GM21381 (cell line): ENCODE data around the gene CCM2.

Experiments
- ATAC-seq: cut with Tn5 transposase; IDR thresholded peaks from one replicate; pipeline ENCODE4 v1.9.1; 2021; ENCODE audit warnings: mild to moderate bottlenecking, moderate library complexity; ENCODE audit not compliant: unreplicated experiment

Gene CCM2

GRCh38 chr7:45118292-45118691 is 118.3 kb downstream of the CCM2 start:
- ATAC-seq, result no peak

- ATAC-seq, result no peak
Measured at GRCh38 chr7:45118889-45119331, 118.9 kb downstream of the CCM2 start.

DNA sequence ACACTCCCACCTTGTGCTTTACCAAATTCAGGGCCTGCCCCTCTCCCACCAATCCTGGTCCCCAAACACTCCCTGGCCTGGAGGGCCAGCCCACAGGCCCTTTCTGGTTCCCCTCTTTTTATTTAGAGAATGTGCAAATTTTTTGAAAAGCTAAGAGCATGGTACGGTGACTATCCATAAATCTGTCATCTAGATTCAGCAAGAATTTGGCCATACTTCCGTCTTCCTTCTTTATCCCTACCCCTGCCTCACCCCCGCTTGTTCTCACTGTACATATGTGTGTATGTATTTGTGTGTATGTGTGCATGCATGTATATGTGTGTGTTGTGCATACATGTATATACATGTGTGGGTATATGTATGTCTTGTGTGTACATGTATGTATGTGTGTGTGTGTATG is 119.5 kb downstream of the CCM2 start:
- ATAC-seq, result no peak

DNA sequence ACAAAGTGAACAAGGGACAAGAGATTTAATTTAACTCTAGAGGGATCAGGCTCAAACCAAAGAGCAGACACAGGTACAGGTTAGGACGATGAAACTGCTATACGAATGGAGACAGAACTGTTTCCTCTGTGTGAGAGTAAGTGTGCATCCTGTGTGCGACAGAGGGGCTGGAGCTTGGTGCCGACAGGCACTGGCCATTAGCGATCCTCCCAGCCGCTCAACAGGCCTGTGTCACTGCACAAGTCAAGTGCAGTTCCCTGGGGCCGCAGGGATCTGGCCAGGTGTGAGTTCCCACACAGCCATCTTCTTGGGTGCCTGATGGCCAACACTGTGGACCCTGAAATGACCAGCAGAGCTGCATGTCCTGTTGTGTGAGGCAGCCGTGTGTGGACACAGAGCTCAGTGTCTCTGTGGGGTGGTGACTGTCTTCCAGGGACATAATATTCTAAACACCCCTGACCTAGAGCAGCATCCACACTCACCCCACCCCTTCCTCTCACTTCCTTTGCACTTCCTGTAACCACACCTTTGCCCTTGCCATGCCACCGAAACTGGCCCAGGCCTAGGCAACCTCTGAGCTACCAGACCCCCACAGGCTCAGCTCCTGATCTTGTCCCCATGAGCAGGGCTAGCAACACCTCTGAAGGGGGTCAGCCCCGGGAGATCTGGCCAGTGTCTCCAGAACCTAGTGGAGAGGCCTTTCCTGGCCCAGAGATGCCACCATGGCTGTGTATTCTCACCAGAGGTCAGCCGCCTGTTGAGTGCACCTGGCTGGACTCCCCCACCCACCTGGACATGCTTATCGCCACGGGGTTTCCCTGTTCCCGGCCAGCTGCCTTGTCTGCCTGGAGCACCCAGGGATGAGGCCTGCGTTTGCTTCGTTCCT is 123.2 kb downstream of the CCM2 start:
- ATAC-seq, result no peak

DNA sequence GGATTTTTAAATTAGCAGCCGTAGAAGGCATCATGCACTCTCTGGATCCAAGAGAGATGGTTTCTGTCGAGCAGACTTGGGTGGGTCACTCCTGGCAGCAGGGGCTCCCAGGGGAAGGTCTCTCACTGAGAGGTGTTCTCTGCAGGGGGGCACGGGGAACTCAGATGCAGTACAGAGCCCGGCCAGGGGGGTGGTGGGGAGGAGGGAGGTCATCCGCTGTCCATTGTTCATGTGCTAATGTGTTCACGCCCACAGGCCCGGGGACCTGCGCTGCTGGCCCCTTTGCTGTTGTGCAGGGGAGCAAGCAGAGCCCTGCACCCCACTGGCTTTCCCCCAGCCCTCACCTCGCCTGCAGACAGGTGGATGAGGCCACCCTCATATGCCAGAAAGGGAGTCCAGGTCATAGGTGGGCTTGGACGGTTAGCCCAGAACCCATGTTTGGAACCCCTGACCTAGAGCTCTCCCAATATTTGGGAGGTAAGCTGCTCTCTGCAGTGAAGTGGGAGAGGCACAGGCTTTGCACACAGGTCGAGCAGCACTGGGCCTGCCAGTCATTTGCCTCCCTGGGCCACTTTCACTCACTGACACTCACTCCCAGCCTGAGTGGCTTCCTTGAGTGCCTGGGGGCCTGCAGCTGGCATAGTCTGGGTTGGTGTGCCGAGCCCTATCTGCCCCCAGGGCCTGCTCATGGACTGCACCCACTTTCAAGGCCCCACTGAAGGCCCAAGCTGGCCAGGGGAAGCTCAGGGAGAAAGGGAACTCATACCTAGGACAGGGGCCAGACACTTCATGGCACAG is 124.1 kb downstream of the CCM2 start:
- ATAC-seq, result no peak

- no peak for ATAC-seq
Measured at GRCh38 chr7:45125193-45125904, 125.3 kb downstream of the CCM2 start.
